GM12878 (cell line): ENCODE results near the gene DCDC2C. TPM values are rescaled to one million over a fixed set of nuclear protein-coding genes. Genes with fewer than 3 reads are reported as not detected.

Experiments
- ATAC-seq: fragments of 200-7000 bp; cut with Tn5 transposase; 3 replicates; pipeline ENCODE4 v1.9.1; 2020; ENCODE audit warnings: mild to moderate bottlenecking, moderate library complexity
- BruUV-seq: library from RNA; stranded (reverse); fragments of 400-500 nt; replicated peaks from 2 replicates; lab custom pipeline; 2021; lab: Mats Ljungman, UMichigan
- CTCF ChIA-PET: fragments of 300-600 bp; sonication (Branson Sonifier 250); formaldehyde crosslinking; extraction: SDS; loops from one replicate; lab custom pipeline; 2021; ENCODE audit warnings: inconsistent platforms; lab: Yijun Ruan, JAX
- POLR2A ChIA-PET: fragments of 350-600 bp; formaldehyde crosslinking; extraction: SDS; loops from one replicate; lab custom pipeline; 2021; ENCODE audit warnings: inconsistent platforms; lab: Charles Lee
- RAD21 ChIA-PET: fragments of 300-600 bp; sonication (Branson Sonifier 250); formaldehyde crosslinking; loops from one replicate; lab custom pipeline; 2023; ENCODE audit warnings: antibody characterized with exemption; ENCODE audit not compliant: unreplicated experiment; lab: Charles Lee
- SMC1A ChIA-PET: fragments of 300-600 bp; sonication (Branson Sonifier 250); formaldehyde crosslinking; loops from one replicate; lab custom pipeline; 2023; ENCODE audit not compliant: unreplicated experiment, uncharacterized antibody; lab: Charles Lee
- DNase-seq: peaks from one replicate; pipeline ENCODE4 v3.0.0-alpha.2; 2011; ENCODE audit warnings: low read depth, low spot score
- FAIRE-seq: peaks from 3 replicates; lab custom pipeline; 2011; peaks lifted over from hg19 to GRCh38; lab: Jason Lieb, UNC
- H2AFZ ChIP-seq: 2 replicates; pipeline ENCODE4 v1.6.0; 2011; ENCODE audit warnings: low read depth, low read length, control low read depth; ENCODE audit not compliant: control insufficient read depth
- H3K27ac ChIP-seq: 2 replicates; pipeline ENCODE4 v1.5.1; 2011; ENCODE audit warnings: control low read depth; ENCODE audit not compliant: control insufficient read depth, insufficient read depth
- H3K27me3 ChIP-seq, 2 experiments: replicated peaks in 1 of 2; 2 replicates each; pipeline versions ENCODE4 v1.6.0 to v1.6.1; 2011; ENCODE audit warnings: low read length in 1 of 2; ENCODE audit not compliant: control insufficient read depth in 2 of 2, insufficient read depth in 2 of 2
- H3K36me3 ChIP-seq, 2 experiments: 2 replicates each; pipeline ENCODE4 v1.5.1; 2011; ENCODE audit warnings: low read length in 1 of 2; ENCODE audit not compliant: control insufficient read depth in 2 of 2, insufficient read depth in 2 of 2
- H3K4me1 ChIP-seq: 2 replicates; pipeline ENCODE4 v1.6.1; 2011; ENCODE audit warnings: mild to moderate bottlenecking, low read length, moderate library complexity, mixed read lengths; ENCODE audit not compliant: control insufficient read depth, insufficient read depth
- H3K4me2 ChIP-seq: 2 replicates; pipeline ENCODE4 v1.6.0; 2011; ENCODE audit warnings: control low read depth; ENCODE audit not compliant: control insufficient read depth, insufficient read depth
- H3K4me3 ChIP-seq: fragments of 200-600 bp; sonication (generic); 2 replicates; pipeline ENCODE4 v1.5.1; 2016
- H3K79me2 ChIP-seq: 2 replicates; pipeline ENCODE4 v1.6.0; 2011; ENCODE audit warnings: low read length; ENCODE audit not compliant: control insufficient read depth, insufficient read depth
- H3K9ac ChIP-seq: 2 replicates; pipeline ENCODE4 v1.8.0; 2011; ENCODE audit warnings: low read length, control low read depth, mixed read lengths; ENCODE audit not compliant: control insufficient read depth, insufficient read depth
- H3K9me3 ChIP-seq: replicated peaks from 3 replicates; pipeline ENCODE4 v1.5.1; 2011; ENCODE audit warnings: mild to moderate bottlenecking, low read length; ENCODE audit not compliant: control insufficient read depth, insufficient read depth
- H4K20me1 ChIP-seq: 2 replicates; pipeline ENCODE4 v1.6.0; 2011; ENCODE audit not compliant: control insufficient read depth, insufficient read depth
- BRCA1 ChIP-seq: IDR thresholded peaks from 2 replicates; pipeline ENCODE4 v1.6.1; 2011; ENCODE audit warnings: low read depth, low read length, improper control_type of control experiment
- EED ChIP-seq: sonication (generic); IDR thresholded peaks from 2 replicates; pipeline ENCODE4 v1.6.1; 2016; ENCODE audit warnings: antibody characterized with exemption, low read depth
- IRF4 ChIP-seq: IDR thresholded peaks from 2 replicates; pipeline ENCODE4 v1.6.1; 2011; ENCODE audit warnings: low read depth, low read length
- IRF5 ChIP-seq: fragments of 450-650 bp; IDR thresholded peaks from 2 replicates; pipeline ENCODE4 v1.6.1; 2017; ENCODE audit warnings: borderline replicate concordance
- JUNB ChIP-seq: IDR thresholded peaks from 2 replicates; pipeline ENCODE4 v1.6.1; 2016; ENCODE audit warnings: antibody characterized with exemption, mild to moderate bottlenecking
- LARP7 ChIP-seq: fragments of 450-650 bp; IDR thresholded peaks from 2 replicates; pipeline ENCODE4 v1.6.1; 2017; ENCODE audit warnings: mild to moderate bottlenecking
- MEF2A ChIP-seq: IDR thresholded peaks from 2 replicates; pipeline ENCODE4 v1.6.1; 2011; ENCODE audit warnings: low read depth, mild to moderate bottlenecking, low read length, moderate library complexity; ENCODE audit not compliant: insufficient read depth
- MEF2B ChIP-seq: fragments of 450-650 bp; IDR thresholded peaks from 2 replicates; pipeline ENCODE4 v1.6.1; 2018; ENCODE audit warnings: mild to moderate bottlenecking, moderate library complexity; ENCODE audit not compliant: partially characterized antibody, poor library complexity, severe bottlenecking
- POLR2A ChIP-seq: IDR thresholded peaks from 2 replicates; pipeline ENCODE4 v1.6.1; 2011; ENCODE audit warnings: low read depth, mild to moderate bottlenecking, low read length
- RAD21 ChIP-seq: IDR thresholded peaks from 2 replicates; pipeline ENCODE4 v1.6.1; 2011; ENCODE audit warnings: mild to moderate bottlenecking, low read depth, low read length, moderate library complexity; ENCODE audit not compliant: insufficient read depth
- RELB ChIP-seq: fragments of 450-650 bp; IDR thresholded peaks from 2 replicates; pipeline ENCODE4 v1.6.1; 2017; ENCODE audit warnings: low read depth, mild to moderate bottlenecking, moderate library complexity
- RFX5 ChIP-seq: IDR thresholded peaks from 2 replicates; pipeline ENCODE4 v1.6.1; 2011; ENCODE audit warnings: low read depth, low read length, improper control_type of control experiment
- ZNF384 ChIP-seq: IDR thresholded peaks from 2 replicates; pipeline ENCODE4 v1.6.1; 2012; ENCODE audit warnings: low read depth, mild to moderate bottlenecking, low read length, improper control_type of control experiment, borderline replicate concordance
- ZNF687 ChIP-seq: fragments of 450-650 bp; IDR thresholded peaks from 2 replicates; pipeline ENCODE4 v1.6.1; 2017; ENCODE audit warnings: mild to moderate bottlenecking, moderate library complexity
- ZZZ3 ChIP-seq: IDR thresholded peaks from 2 replicates; pipeline ENCODE4 v1.6.1; 2011; ENCODE audit warnings: low read depth; ENCODE audit not compliant: control insufficient read depth, insufficient read length
- WGBS: methylation state at CpG from one replicate; pipeline ENCODE4 v1.1.6; 2016; ENCODE audit warnings: low lambda C conversion rate; ENCODE audit not compliant: insufficient replicate concordance, insufficient coverage; ENCODE audit errors: missing lambda C conversion rate; 5-methylcytosine and 5-hydroxymethylcytosine counted together
- in situ Hi-C: fragments of 300-500 bp; cut with MboI; formaldehyde crosslinking; loops from 9 replicates; pipeline ENCODE4 v1.14.3; 2018; ENCODE audit warnings: mixed read lengths
- intact Hi-C: fragments of 100-400 bp; cut with micrococcal nuclease; formaldehyde crosslinking; loops from one replicate; pipeline ENCODE4 v1.14.2; 2022; ENCODE audit not compliant: unreplicated experiment
- polyA plus RNA-seq, 11 experiments: library from polyadenylated mRNA; depleted of rRNA in 4 of 11; unstranded in 6 of 11; stranded (reverse) in 5 of 11; fragments of >200 nt; fragmentation: Nextera tagmentation in 4 of 11; fragmentation: Illumina TruSeq in 1 of 11; extraction: Ambion mirVana in 4 of 11; extraction: Trizol in 1 of 11; gene quantifications; 1 replicate in 1 of 11; 2 replicates in 10 of 11; pipeline versions ENCODE4 v1.2.1 to v1.2.3, GENCODE V29; 2011 to 2016; ENCODE audit warnings: inconsistent platforms in 2 of 11, missing spikeins in 2 of 11, low read depth in 1 of 11
- total RNA-seq, 4 experiments: library from RNA; depleted of rRNA in 3 of 4; stranded (reverse); fragments of >200 nt in 3 of 4; fragmentation: Illumina TruSeq in 1 of 4; extraction: Trizol in 1 of 4; gene quantifications; 2 replicates each; pipeline versions ENCODE4 v1.2.1 to v1.2.3, GENCODE V29; 2013 to 2021

DCDC2C gene
- total and polyA plus RNA-seq, 10 of the 15 experiments (the other 5 are each of a cell fraction or from before 2014, with no cell fraction given): not detected

DNA sequence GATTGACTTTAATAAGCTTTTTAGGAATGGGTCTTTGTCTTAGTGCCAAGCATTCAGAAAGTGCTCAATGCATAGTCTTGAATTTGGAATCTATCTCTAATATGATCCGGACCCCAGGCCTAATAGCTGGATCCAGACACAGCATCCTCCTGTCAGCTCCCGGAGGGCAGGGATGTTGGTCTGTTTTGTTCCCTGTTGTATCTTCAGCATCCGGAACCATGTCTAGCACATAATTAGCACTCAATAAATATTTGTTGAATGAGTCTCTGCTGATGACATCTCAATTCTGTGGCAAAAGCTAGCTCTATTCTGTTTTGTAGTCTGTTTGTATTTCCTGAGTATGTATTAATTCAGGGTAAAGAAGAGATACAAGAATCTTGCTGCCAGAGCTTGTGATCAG is 169.1 kb downstream of the DCDC2C start (continued):
- TF ChIP-seq RELB: no peak
- TF ChIP-seq MEF2A: no peak
- no peak for TF ChIP-seq MEF2B

DNA sequence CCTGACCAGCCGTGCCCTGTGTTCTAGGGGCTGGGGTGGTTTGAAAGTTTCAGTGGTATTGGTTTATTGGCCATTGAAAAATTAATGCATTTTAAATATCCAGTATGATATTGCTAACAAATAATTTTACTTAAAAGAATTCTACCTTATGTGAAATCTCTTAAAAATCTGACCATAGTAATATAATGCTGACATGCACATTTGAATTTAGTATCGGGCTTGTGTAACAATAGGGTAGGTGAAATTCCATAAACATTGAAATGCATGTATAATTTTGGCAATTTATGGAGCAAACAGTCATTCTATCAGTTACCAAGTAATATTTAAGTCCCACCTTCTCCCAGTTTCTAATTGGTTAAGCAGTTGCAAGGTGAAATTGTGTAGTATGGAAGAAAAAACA is 170.5 kb downstream of the DCDC2C start:
- no peaks in the 10 kb centered on the region for H3K79me2 ChIP-seq
- no peaks in the 10 kb centered on the region for H3K9me3 ChIP-seq
- in situ Hi-C loops (no loop called here), intact Hi-C loops (no loop called here)
- H3K36me3 ChIP-seq: no peaks in the 10 kb centered on the region
- H4K20me1 ChIP-seq: no peaks in the 10 kb centered on the region
- CTCF ChIA-PET: interaction anchor here (0.8 kb wide), 1 partner anchor 19 kb away, joined by 3 read pairs; no protein-coding TSS in a partner anchor
- POLR2A ChIA-PET: no interaction called here
- WGBS: 36% methylated on average over 2 of the region's 2 CpGs
- DNase-seq (no peak), ATAC-seq (no peak), FAIRE-seq (peak; percentile 31)
- TF ChIP-seq IRF4: no peak
- no peak for TF ChIP-seq LARP7
- TF ChIP-seq RELB: no peak
- no peak for TF ChIP-seq BRCA1
- no peak for TF ChIP-seq ZNF687
- TF ChIP-seq IRF5: no peak
- no peak for TF ChIP-seq ZZZ3
- no peak for TF ChIP-seq RFX5
- no peak for TF ChIP-seq JUNB
- TF ChIP-seq EED: no peak
- TF ChIP-seq ZNF384: no peak
- TF ChIP-seq RAD21: no peak
- TF ChIP-seq POLR2A: no peak
- BruUV-seq: no TSS peak
- H3K27ac ChIP-seq: no peak overlapping the region
- RAD21 ChIA-PET: no interaction called here
- H3K4me2 ChIP-seq: no peak overlapping the region
- H2AFZ ChIP-seq: no peak overlapping the region
- no peaks in the 10 kb centered on the region; a peak in 1 of 4 replicates for H3K27me3 ChIP-seq
- H3K4me1 ChIP-seq: no peaks in the 10 kb centered on the region
- H3K4me3 ChIP-seq: no peak overlapping the region
- H3K9ac ChIP-seq: no peak overlapping the region
- SMC1A ChIA-PET: no interaction called here
